ENCODE data around the gene XRCC6. TPM values are rescaled to one million over a fixed set of nuclear protein-coding genes. Genes with fewer than 3 reads are reported as not detected.
"Not testable (repeated sequence)": the region's sequence is repeated elsewhere in the genome, so short reads cannot be mapped to it uniquely, and the experiment has no call there.

XRCC6 gene
- total RNA-seq, 1 donor from 2014 or later = 65.9 TPM

GRCh38 chr22:41683052-41683451 lies 62.0 kb downstream of the XRCC6 start:
- ATAC-seq (no peak), DNase-seq (ENCODE audit: low spot score) (no peak)

GRCh38 chr22:41683616-41684015 lies 62.5 kb downstream of the XRCC6 start:
- no peak for ATAC-seq
- no peak for DNase-seq (ENCODE audit: low spot score)

- no peak for DNase-seq (ENCODE audit: low spot score)
- ATAC-seq = no peak
These were observed 63.1 kb downstream of the XRCC6 start for GRCh38 chr22:41684194-41684593.

GRCh38 chr22:41686890-41687289 lies 65.8 kb downstream of the XRCC6 start:
- not testable (repeated sequence) for DNase-seq (ENCODE audit: low spot score)

GRCh38 chr22:41687901-41688364 lies 66.8 kb downstream of the XRCC6 start:
- DNase-seq (ENCODE audit: low spot score) = no peak

More at GRCh38 chr22:41686890-41687289, 65.8 kb downstream of the XRCC6 start:
- not testable (repeated sequence) for ATAC-seq

GRCh38 chr22:41688365-41689211 lies 67.5 kb downstream of the XRCC6 start, which contains the start of gene SNU13:
Gene SNU13, minus strand, starts transcription at chr22:41688867. Its CDS starts 71 bp downstream, at chr22:41688796.
- ATAC-seq (peak; percentile 96), DNase-seq (ENCODE audit: low spot score) (peak; percentile 91)

More at GRCh38 chr22:41687901-41688364, 66.8 kb downstream of the XRCC6 start:
- ATAC-seq = peak; percentile 25

- DNase-seq (ENCODE audit: low spot score) (no peak), ATAC-seq (no peak)
These were observed 69.4 kb downstream of the XRCC6 start for GRCh38 chr22:41690476-41690875.

GRCh38 chr22:41695211-41695610 lies 74.1 kb downstream of the XRCC6 start:
- DNase-seq (ENCODE audit: low spot score) (no peak), ATAC-seq (no peak)

- DNase-seq (ENCODE audit: low spot score) (no peak), ATAC-seq (peak; percentile 7)
These were observed 75.6 kb downstream of the XRCC6 start for GRCh38 chr22:41696703-41697102.

- DNase-seq (ENCODE audit: low spot score) (peak; percentile 86), ATAC-seq (peak; percentile 91)
These were observed 76.2 kb downstream of the XRCC6 start for GRCh38 chr22:41697126-41697775.

GRCh38 chr22:41699264-41700107 lies 78.4 kb downstream of the XRCC6 start, which contains the start of gene MEI1:
Gene MEI1, plus strand, starts transcription at chr22:41699503. Its CDS starts 36 bp downstream, at chr22:41699539.
- DNase-seq (ENCODE audit: low spot score) (peak; percentile 88), ATAC-seq (peak; percentile 72)

GRCh38 chr22:41700108-41700364 lies 78.9 kb downstream of the XRCC6 start:
- DNase-seq (ENCODE audit: low spot score) (no peak), ATAC-seq (no peak)

- no peak for DNase-seq (ENCODE audit: low spot score)
- no peak for ATAC-seq
These were observed 81.7 kb downstream of the XRCC6 start for GRCh38 chr22:41702763-41703162.

- ATAC-seq (no peak), DNase-seq (ENCODE audit: low spot score) (no peak)
These were observed 88.2 kb downstream of the XRCC6 start for GRCh38 chr22:41709341-41709740.

- DNase-seq (ENCODE audit: low spot score) (no peak), ATAC-seq (no peak)
These were observed 91.9 kb downstream of the XRCC6 start for GRCh38 chr22:41713004-41713403.

Other genes with a start within 250 kb of the XRCC6 start
- 26.3 TPM for gene TEF, start 239.4 kb upstream of the XRCC6 start, total RNA-seq
- gene TOB2, start 174.5 kb upstream of the XRCC6 start, total RNA-seq = 40.1 TPM
- gene PHF5A, start 152.6 kb upstream of the XRCC6 start, total RNA-seq = 14.6 TPM
- 71.8 TPM for gene ACO2, start 152.2 kb upstream of the XRCC6 start, total RNA-seq
- 22.5 TPM for gene POLR3H, start 76.8 kb upstream of the XRCC6 start, total RNA-seq
- gene CSDC2, start 60.3 kb upstream of the XRCC6 start, total RNA-seq = 0.88 TPM
- gene PMM1, start 31.5 kb upstream of the XRCC6 start, total RNA-seq = 51.8 TPM
- 40.5 TPM for gene DESI1, start 252 bp upstream of the XRCC6 start, total RNA-seq
- gene SNU13, start 67.6 kb downstream of the XRCC6 start, total RNA-seq = 39.7 TPM
- 0.53 TPM for gene MEI1, start 78.2 kb downstream of the XRCC6 start, total RNA-seq
- 5.1 TPM for gene CCDC134, start 179.4 kb downstream of the XRCC6 start, total RNA-seq
- gene SREBF2, start 211.8 kb downstream of the XRCC6 start, total RNA-seq = 30.4 TPM

All from left lobe of liver (tissue), 2 donors.